ENCODE results near the gene IL23A. TPM values are rescaled to one million over a fixed set of nuclear protein-coding genes. Genes with fewer than 3 reads are reported as not detected.

IL23A gene
- total RNA-seq, 1 experiment from 2014 or later, result 17.5 TPM

DNA sequence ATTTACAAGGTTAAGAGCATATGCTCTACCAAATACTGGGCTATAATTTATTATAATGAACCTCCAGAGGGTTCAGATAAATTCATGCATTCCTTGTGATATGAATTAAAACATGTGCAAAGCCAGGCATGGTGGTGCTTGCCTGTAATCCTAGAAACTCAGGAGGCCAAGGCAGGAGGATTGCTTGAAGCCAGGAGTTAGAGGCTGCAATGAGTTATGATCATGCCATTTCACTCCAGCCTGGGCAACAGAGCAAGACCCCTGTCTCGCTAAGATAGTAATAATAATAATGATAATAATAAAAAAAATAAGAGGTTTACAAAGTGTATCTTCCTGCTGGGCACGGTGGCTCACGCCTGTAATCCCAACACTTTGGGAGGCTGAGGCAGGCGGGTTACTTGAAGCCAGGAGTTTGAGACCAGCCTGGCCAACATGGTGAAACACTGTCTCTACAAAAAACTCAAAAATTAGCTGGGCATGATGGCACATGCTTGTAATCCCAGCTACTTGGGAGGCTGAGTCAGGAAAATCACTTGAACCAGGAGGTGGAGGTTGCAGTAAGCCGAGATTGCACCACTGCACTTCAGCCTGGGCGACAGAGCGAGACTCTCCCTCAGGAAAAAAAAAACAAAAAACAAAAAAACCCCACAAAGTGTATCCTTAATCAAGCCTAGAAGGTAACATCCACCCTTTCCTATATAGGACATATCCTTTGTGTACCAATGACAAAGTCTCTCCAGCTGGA, 31.3 kb upstream of the IL23A start:
- Histone ChIP-seq H2AFZ (ENCODE audit: low read length) (no peak overlapping the region), H4K20me1 (ENCODE audit: low read length) (no peaks in the 10 kb centered on the region), H3K79me2 (ENCODE audit: low read length) (no peaks in the 10 kb centered on the region), H3K9me2 (replicated peaks; ENCODE audit: low read length) (no peaks in the 10 kb centered on the region), H3F3A (ENCODE audit: low read length, unreplicated experiment) (no peaks in the 10 kb centered on the region), H3K27ac (ENCODE audit: low read length) (no peak overlapping the region), H3K4me3 (ENCODE audit: low read length) (no peak overlapping the region), H3K27me3 (ENCODE audit: low read length) (no peaks in the 10 kb centered on the region), H3K9ac (ENCODE audit: low read length) (no peak overlapping the region), H3K36me3 (ENCODE audit: low read depth, low read length) (peaks cover 24% of the 10 kb centered on the region), H3K4me1 (ENCODE audit: insufficient read depth, low read length) (no peaks in the 10 kb centered on the region), H3K9me3 (ENCODE audit: low read length) (no peaks in the 10 kb centered on the region), H3K4me2 (ENCODE audit: low read length) (no peak overlapping the region)
- ChIA-PET POLR2A (ENCODE audit: unreplicated experiment) (no interaction called here), CTCF (no interaction called here)
- BruUV-seq (replicated peaks), result no TSS peak
- DNase-seq, result no peak
- TF ChIP-seq EZH2phosphoT487 (IDR thresholded peaks at IDR 0.05; ENCODE audit: borderline replicate concordance, low read length), result no peak
- TF ChIP-seq CTCF (conservative IDR thresholded peaks at IDR 0.05; ENCODE audit: low read depth, low read length), result no peak
- no peak for TF ChIP-seq EZH2 (IDR thresholded peaks at IDR 0.05; ENCODE audit: low read length, unreplicated experiment)
- ATAC-seq, result no peak
- intact Hi-C loops (cut with micrococcal nuclease), result no loop called here

- H3F3A ChIP-seq (ENCODE audit: low read length, unreplicated experiment), result no peaks in the 10 kb centered on the region
- ChIA-PET CTCF (no interaction called here), POLR2A (ENCODE audit: unreplicated experiment) (no interaction called here)
- TF ChIP-seq CTCF (conservative IDR thresholded peaks at IDR 0.05; ENCODE audit: low read depth, low read length) (no peak), EZH2phosphoT487 (IDR thresholded peaks at IDR 0.05; ENCODE audit: borderline replicate concordance, low read length) (no peak), EZH2 (IDR thresholded peaks at IDR 0.05; ENCODE audit: low read length, unreplicated experiment) (no peak)
- no peaks in the 10 kb centered on the region for H3K27me3 ChIP-seq (ENCODE audit: low read length)
- no peak overlapping the region for H2AFZ ChIP-seq (ENCODE audit: low read length)
- no peak for ATAC-seq
- H3K9ac ChIP-seq (ENCODE audit: low read length), result no peak overlapping the region
- H3K4me3 ChIP-seq (ENCODE audit: low read length), result no peak overlapping the region
- no peaks in the 10 kb centered on the region for H3K9me2 ChIP-seq (replicated peaks; ENCODE audit: low read length)
- DNase-seq, result no peak
- no peaks in the 10 kb centered on the region for H3K9me3 ChIP-seq (ENCODE audit: low read length)
- H3K4me2 ChIP-seq (ENCODE audit: low read length), result no peak overlapping the region
- peaks cover 24% of the 10 kb centered on the region for H3K36me3 ChIP-seq (ENCODE audit: low read depth, low read length)
- H3K4me1 ChIP-seq (ENCODE audit: insufficient read depth, low read length), result no peaks in the 10 kb centered on the region
- intact Hi-C loops (cut with micrococcal nuclease), result no loop called here
- H3K79me2 ChIP-seq (ENCODE audit: low read length), result no peaks in the 10 kb centered on the region
- BruUV-seq (replicated peaks), result no TSS peak
- no peak overlapping the region for H3K27ac ChIP-seq (ENCODE audit: low read length)
- no peaks in the 10 kb centered on the region for H4K20me1 ChIP-seq (ENCODE audit: low read length)
Observed at GRCh38 chr12:56308714-56309113, 30.0 kb upstream of the IL23A start.

DNA sequence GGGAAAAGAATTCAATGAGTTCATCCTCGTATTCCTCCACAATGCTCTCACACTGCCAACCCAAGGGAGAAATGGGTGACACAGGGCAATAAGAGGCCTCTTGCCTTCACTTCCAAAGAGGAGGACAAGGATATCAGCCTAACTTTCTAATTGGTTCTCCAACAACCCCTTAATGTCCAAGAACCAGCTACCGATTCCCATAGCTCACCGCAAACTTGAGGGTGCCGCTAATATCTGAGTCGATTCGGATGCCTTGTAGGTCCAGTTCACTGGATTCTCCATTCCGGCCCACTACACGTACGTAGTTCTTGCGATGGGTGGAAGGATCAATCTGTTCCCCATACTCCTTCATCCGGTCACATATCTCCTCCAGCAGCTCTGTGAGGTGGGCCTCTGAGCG, 27.7 kb upstream of the IL23A start:
- CTCF ChIA-PET, result no interaction called here
- DNase-seq (no peak), ATAC-seq (no peak)
- intact Hi-C loops (cut with micrococcal nuclease), result no loop called here
- Histone ChIP-seq H3K9me2 (replicated peaks; ENCODE audit: low read length) (no peaks in the 10 kb centered on the region), H3K27me3 (ENCODE audit: low read length) (no peaks in the 10 kb centered on the region), H3K9ac (ENCODE audit: low read length) (no peak overlapping the region), H2AFZ (ENCODE audit: low read length) (no peak overlapping the region), H3F3A (ENCODE audit: low read length, unreplicated experiment) (no peaks in the 10 kb centered on the region), H3K4me3 (ENCODE audit: low read length) (no peak overlapping the region), H3K4me1 (ENCODE audit: insufficient read depth, low read length) (peaks cover 9% of the 10 kb centered on the region), H4K20me1 (ENCODE audit: low read length) (no peaks in the 10 kb centered on the region), H3K79me2 (ENCODE audit: low read length) (peaks cover 18% of the 10 kb centered on the region), H3K9me3 (ENCODE audit: low read length) (no peaks in the 10 kb centered on the region), H3K4me2 (ENCODE audit: low read length) (no peak overlapping the region), H3K27ac (ENCODE audit: low read length) (no peak overlapping the region), H3K36me3 (ENCODE audit: low read depth, low read length) (peaks cover 29% of the 10 kb centered on the region)
- BruUV-seq (replicated peaks), result no TSS peak
- no peak for TF ChIP-seq EZH2 (IDR thresholded peaks at IDR 0.05; ENCODE audit: low read length, unreplicated experiment)
- no peak for TF ChIP-seq CTCF (conservative IDR thresholded peaks at IDR 0.05; ENCODE audit: low read depth, low read length)
- no peak for TF ChIP-seq EZH2phosphoT487 (IDR thresholded peaks at IDR 0.05; ENCODE audit: borderline replicate concordance, low read length)
- POLR2A ChIA-PET (ENCODE audit: unreplicated experiment), result no interaction called here

Data from PC-3 (cell line).